ENCODE data around the gene SLC7A8. TPM values are rescaled to one million over a fixed set of nuclear protein-coding genes. Genes with fewer than 3 reads are reported as not detected.

Gene SLC7A8
- total and polyA plus RNA-seq, 11 donors: 7.3 to 34.1 (median 14.2) TPM

GRCh38 chr14:23105348-23105824 lies 78.1 kb downstream of the SLC7A8 start:
- ATAC-seq (no peak), DNase-seq (no peak)
- TF ChIP-seq CTCF (IDR thresholded peaks at IDR 0.05) (no peak), POLR2A (IDR thresholded peaks at IDR 0.05) (no peak)
- peaks cover 0 to 4% (median 0%) of the 10 kb centered on the region in 12 donors for H3K4me1 ChIP-seq
- WGBS, 4 donors: 92 to 94% (median 93%) methylated on average over 4 of the region's 4 CpGs
- H3K4me3 ChIP-seq: no peak overlapping the region
- H3K27me3 ChIP-seq: no peaks in the 10 kb centered on the region
- no peaks in the 10 kb centered on the region for H3K36me3 ChIP-seq
- intact Hi-C loops (cut with DNase I): loop anchor here in 3 of 10 donors (5.0 kb wide), 1 partner anchor 33 kb away; no protein-coding TSS in a partner anchor
- H3K9me3 ChIP-seq: no peaks in the 10 kb centered on the region
- no peak overlapping the region for H3K27ac ChIP-seq

- H3K4me3 ChIP-seq: no peak within 1 kb of the TSS
- H3K27ac ChIP-seq: no peak within 1 kb of the TSS
- H3K36me3 ChIP-seq: peaks cover 0 to 1% (median 0%) of the 10 kb centered on the region in 9 donors
- 62 to 77% (median 71%) methylated on average over 11 of the region's 11 CpGs for whole genome bisulfite sequencing, 4 donors
- H3K9me3 ChIP-seq: no peaks in the 10 kb centered on the region
- H3K4me1 ChIP-seq: peaks cover 0 to 4% (median 0%) of the 10 kb centered on the region in 12 donors
- intact Hi-C loops (cut with DNase I): loop anchor here in 3 of 10 donors (5.0 kb wide), 1 partner anchor 32 kb away; no protein-coding TSS in a partner anchor
- ATAC-seq (no peak), DNase-seq (no peak)
- TF ChIP-seq POLR2A (IDR thresholded peaks at IDR 0.05) (no peak), CTCF (IDR thresholded peaks at IDR 0.05) (no peak)
- H3K27me3 ChIP-seq: no peaks in the 10 kb centered on the region
Observed at GRCh38 chr14:23104591-23105347, 78.7 kb downstream of the SLC7A8 start, which contains the start of gene CIROP. Gene CIROP (minus strand): TSS chr14:23104989. CDS start chr14:23104920, 69 bp downstream.

GRCh38 chr14:23104070-23104590 lies 79.3 kb downstream of the SLC7A8 start:
- Histone ChIP-seq H3K4me3 (no peak overlapping the region), H3K9me3 (no peaks in the 10 kb centered on the region), H3K4me1 (peaks cover 0 to 10% (median 1%) of the 10 kb centered on the region in 12 donors), H3K36me3 (peaks cover 0 to 8% (median under 1%) of the 10 kb centered on the region in 9 donors), H3K27ac (no peak overlapping the region), H3K27me3 (no peaks in the 10 kb centered on the region)
- intact Hi-C loops (cut with DNase I): no loop called here
- DNase-seq (no peak), ATAC-seq (no peak)
- TF ChIP-seq POLR2A (IDR thresholded peaks at IDR 0.05): no peak
- no peak for TF ChIP-seq CTCF (IDR thresholded peaks at IDR 0.05)
- 72 to 86% (median 82%) methylated on average over 6 of the region's 6 CpGs for WGBS, 4 donors

GRCh38 chr14:23103581-23103980 lies 79.9 kb downstream of the SLC7A8 start:
- ATAC-seq (no peak), DNase-seq (no peak)
- Histone ChIP-seq H3K4me1 (peaks cover 0 to 15% (median 2%) of the 10 kb centered on the region in 12 donors), H3K27ac (no peak overlapping the region), H3K27me3 (no peaks in the 10 kb centered on the region), H3K4me3 (no peak overlapping the region), H3K9me3 (no peaks in the 10 kb centered on the region), H3K36me3 (peaks cover 0 to 13% (median 4%) of the 10 kb centered on the region in 9 donors)
- WGBS, 4 donors: 85 to 87% (median 87%) methylated on average over 4 of the region's 4 CpGs
- intact Hi-C loops (cut with DNase I): no loop called here
- TF ChIP-seq POLR2A (IDR thresholded peaks at IDR 0.05): no peak
- no peak for TF ChIP-seq CTCF (IDR thresholded peaks at IDR 0.05)

All from heart left ventricle (tissue), 16 donors.